Kidney capillary endothelial cell (primary cell): ENCODE data around the gene PALM3.
"Not testable (repeated sequence)": the region's sequence is repeated elsewhere in the genome, so short reads cannot be mapped to it uniquely, and the experiment has no call there.

Source experiments
- DNase-seq: peaks from one replicate; pipeline ENCODE4 v3.0.0-alpha.2; 2018; ENCODE audit warnings: low spot score

PALM3 gene

DNA sequence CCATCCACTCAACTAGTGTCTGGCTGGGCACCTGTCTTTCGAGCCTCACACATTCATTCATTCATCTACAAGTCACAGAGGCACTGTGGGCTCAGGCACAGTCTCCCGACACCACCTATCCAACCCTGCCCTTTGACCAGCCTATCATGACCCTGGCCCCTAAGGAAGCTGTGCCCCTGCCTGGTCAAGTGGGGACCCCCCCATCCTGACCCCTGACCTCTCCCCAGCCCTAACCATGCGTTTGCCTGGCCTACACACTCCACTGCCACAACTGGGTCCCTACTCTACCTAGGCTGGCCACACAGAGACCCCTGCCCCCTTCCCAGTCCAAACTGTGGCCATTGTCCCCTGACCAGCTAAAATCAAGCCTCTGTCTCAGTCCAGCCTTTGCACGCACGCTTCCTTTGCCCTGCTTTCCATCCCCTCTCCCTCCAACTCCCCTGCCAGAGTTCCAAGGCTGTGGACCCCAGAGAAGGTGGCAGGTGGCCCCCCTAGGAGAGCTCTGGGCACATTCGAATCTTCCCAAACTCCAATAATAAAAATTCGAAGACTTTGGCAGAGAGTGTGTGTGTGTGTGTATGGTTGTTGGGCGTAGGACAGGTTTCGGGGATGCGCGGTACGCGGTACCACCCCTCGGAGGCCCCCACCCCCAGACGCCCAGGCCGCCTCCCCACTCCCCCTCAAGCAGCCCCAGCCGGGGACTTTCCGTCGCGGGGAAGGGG, 30.7 kb downstream of the PALM3 start:
- DNase-seq, result no peak

- no peak for DNase-seq
Observed at GRCh38 chr19:14028901-14029300, 33.0 kb downstream of the PALM3 start.

DNA sequence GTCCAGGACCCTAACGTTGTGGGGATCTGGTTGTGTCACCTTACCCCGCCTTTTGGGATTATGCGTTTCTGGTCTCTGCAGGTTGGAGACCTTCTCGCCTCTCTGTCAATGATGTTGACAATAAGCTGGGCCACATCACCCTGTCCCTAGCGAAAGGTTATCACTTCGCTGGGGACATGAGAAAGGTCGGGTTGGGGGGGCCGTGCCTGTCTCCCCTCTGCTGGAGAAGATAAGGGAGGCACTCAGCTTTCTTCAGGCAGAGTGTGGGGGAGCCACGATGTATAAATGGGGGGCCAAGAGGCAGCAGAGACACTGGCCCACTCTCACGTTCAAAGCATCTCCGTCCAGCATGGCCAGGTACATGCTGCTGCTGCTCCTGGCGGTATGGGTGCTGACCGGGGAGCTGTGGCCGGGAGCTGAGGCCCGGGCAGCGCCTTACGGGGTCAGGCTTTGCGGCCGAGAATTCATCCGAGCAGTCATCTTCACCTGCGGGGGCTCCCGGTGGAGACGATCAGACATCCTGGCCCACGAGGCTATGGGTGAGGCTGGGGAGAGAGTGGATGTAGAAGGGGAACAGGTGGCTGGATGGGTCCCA, 33.9 kb downstream of the PALM3 start, which contains the start of gene RLN3:
Gene RLN3, plus strand, starts transcription at position 293 of the 595 bp plus-strand sequence. Its CDS starts 57 bp downstream, at position 350.
- no peak for DNase-seq

DNA sequence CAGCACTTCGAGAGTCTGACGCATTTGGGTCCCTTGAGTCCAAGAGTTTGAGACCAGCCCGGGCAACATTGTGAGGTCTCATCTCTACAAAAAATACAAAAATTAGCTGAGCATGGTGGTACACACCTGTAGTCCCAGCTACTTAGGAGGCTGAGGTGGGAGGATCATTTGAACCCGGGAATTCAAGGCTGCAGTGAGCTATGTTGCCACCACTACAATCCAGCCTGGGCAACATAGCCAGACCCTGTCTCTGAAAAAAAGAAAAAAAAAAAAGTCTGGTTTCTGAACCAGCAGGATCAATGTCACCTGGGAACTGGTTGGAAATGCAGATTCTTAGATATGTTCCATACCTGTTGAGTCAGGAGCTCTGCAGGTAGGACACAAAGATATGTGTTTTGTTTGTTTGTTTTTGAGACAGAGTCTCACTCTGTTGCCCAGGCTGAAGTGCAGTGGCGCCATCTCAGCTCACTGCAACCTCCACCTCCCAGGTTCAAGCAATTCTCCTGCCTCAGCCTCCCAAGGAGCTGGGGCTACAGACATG, 35.2 kb downstream of the PALM3 start:
- DNase-seq, result not testable (repeated sequence)

DNA sequence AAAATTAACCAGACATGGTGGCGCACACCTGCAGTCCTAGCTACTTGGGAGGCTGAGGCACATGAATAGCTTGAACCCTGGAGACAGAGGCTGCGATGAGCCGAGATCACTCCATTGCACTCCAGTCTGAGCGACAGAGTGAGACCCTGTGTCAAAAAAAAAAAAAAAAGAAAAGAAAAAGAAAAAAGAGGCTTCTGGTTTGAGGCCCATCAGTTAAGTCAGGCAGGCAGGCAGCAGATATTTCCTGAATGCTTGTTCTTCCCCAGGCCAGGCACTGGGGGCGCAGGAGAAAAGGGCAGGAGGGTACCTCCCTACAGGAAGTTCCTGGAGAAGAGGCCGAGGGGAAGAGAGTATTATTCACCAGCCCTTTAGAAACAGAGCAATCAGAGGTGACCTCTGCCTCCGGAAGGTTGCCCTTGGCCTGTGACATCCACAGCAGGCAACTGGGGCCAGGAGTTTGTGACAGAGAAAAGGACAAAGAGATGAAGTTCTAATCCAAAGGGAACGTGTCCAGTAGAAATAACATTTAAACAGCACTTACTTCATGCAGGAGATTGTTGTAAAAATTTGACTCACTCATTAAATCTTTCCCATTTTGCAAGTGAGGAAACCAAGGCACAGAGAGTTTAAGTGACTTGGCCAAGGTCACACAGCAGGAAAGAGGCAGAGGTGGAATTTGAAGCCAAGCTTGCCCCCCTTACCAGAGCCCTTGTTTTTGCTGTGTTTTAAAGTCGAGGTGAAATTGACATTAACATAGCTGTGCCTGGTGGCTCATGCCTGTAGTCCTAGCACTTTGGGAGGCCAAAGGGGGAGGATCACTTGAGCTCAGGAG, 38.3 kb downstream of the PALM3 start:
- DNase-seq, result peak; percentile 71

GRCh38 chr19:14022469-14022868, 39.4 kb downstream of the PALM3 start:
- DNase-seq, result no peak

- no peak for DNase-seq
Observed at GRCh38 chr19:14021474-14021873, 40.4 kb downstream of the PALM3 start.

- not testable (repeated sequence) for DNase-seq
Observed at GRCh38 chr19:14019739-14020138, 42.1 kb downstream of the PALM3 start.

GRCh38 chr19:14019100-14019499, 42.8 kb downstream of the PALM3 start:
- no peak for DNase-seq

DNA sequence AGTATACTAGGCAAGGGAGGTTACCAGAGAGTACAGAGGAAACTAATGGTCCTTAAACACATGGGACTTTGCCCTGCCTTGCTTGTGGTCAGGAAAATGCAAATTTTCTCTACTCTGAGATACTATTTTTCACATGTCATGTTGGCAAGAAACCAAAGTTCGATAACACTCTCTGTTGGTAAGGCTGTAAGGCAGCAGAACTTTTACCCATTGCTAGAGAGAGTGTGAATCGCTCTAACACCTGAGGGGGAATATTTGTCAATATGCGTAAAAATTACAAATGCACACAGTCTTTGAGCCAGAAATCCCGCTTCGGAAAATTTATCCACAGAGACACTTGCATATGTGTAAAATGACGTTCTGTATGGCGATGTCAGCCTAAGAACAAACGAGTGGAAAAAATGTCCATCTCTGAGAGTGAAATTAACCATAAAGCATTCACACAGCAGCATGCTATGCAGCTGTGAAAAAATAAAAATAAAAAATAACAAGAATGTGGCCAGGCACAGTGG, 46.3 kb downstream of the PALM3 start:
- no peak for DNase-seq

GRCh38 chr19:14012378-14012915, 49.4 kb downstream of the PALM3 start:
- no peak for DNase-seq

GRCh38 chr19:14006766-14007562, 54.9 kb downstream of the PALM3 start:
- no peak for DNase-seq

DNA sequence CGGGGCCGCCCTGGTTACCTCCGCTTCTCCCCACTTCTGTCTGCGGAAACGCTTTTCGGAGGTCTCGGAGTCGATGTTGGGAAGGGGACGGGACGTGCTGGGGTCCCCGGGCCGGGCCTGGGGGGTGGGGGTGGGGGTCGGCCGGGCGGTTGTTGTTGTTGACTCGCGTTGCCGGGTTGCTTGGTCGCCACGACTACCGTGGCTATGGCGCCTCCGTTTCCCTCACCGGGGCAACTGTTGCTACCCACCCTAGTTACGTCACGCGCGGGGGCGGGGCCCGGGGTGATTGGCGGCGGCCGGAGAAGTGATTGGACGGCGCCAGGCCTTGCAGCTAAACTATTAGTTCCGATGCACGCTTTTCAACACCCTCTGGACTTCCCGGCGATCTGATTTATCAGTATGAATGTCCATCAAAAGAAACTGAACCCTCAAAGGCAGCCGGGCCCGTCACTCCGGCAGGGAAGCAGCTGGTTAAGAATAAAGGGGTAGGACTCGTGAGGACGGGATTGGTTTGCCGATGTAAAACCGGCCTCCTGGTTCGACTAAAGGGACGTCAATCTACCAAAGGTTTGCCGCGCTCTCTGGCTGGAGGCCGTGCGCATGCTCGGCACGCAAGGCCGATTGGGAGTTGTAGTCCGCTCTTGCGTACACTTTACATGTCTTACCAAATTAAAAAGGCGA, 55.7 kb downstream of the PALM3 start, which contains the start of gene RFX1:
Gene RFX1, minus strand, starts transcription at position 236 of the 681 bp plus-strand sequence. CDS start 12,477 bp downstream, outside the sequence.
- peak; percentile 100 for DNase-seq

- DNase-seq, result peak; percentile 84
Observed at GRCh38 chr19:14005349-14006084, 56.4 kb downstream of the PALM3 start.

GRCh38 chr19:14004619-14005348, 57.1 kb downstream of the PALM3 start:
- DNase-seq, result no peak
